NCI-H524 (cell line): Measurements from ENCODE around the gene MYL5.
"Not testable (repeated sequence)": the region's sequence is repeated elsewhere in the genome, so short reads cannot be mapped to it uniquely, and the experiment has no call there.

Experiments
- DNase-seq, 2 experiments: peaks; one replicate each; lab custom pipeline; 2025; lab: John Stamatoyannopoulos, UW

Gene MYL5

DNA sequence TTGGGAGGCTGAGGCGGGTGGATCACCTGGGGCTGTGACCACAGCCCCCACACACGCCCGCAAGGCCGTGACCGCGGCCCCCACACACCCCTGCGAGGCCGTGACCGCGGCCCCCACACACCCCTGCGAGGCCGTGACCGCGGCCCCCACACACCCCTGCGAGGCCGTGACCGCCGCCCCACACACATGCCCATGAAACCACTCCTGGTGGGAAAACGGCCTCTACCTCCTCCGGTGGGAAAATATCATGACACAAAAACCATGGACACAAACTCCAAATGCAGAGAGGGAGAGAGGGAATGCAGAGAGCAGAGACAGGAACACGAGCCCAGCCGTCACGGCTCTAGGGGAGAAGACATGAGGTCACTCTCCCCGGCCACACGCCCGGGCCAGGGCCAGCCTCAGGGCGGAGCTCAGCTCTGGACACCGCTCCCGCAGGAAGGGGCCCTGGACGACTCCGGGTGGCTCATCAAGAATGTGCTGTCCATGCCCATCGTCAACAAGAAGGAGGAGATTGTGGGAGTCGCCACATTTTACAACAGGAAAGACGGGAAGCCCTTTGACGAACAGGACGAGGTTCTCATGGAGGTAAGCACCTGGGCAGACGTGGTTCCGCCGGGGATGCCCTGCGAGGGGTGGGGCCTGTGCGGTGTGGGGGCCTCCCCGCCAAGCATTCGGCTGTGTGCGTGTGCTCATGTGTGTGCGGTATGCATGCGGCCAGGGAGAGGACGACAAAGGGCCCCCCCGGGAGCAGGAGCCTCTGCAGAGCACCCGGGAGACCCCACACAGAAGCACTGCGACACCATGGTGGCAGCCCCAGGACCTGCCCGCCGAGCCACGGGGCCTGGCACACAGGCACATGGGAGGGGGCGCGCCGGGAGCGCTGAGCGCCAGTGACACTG lies 17.7 kb upstream of the MYL5 start:
- DNase-seq = no peak

DNA sequence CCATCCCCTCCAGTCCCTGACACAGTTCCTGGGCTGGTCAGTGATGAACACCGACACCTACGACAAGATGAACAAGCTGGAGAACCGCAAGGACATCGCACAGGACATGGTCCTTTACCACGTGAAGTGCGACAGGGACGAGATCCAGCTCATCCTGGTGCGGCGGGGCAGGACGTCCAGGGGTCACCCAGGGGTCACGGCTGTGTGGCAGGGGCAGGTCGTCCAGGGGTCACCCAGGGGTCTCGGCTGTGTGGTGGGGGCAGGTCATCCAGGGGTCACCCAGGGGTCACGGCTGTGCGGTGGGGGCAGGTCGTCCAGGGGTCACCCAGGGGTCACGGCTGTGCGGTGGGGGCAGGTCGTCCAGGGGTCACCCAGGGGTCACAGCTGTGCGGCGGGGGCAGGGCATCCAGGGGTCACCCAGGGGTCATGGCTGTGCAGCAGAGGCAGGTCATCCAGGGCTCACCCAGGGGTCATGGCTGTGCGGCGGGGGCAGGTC lies 17.0 kb upstream of the MYL5 start:
- no peak for DNase-seq

DNA sequence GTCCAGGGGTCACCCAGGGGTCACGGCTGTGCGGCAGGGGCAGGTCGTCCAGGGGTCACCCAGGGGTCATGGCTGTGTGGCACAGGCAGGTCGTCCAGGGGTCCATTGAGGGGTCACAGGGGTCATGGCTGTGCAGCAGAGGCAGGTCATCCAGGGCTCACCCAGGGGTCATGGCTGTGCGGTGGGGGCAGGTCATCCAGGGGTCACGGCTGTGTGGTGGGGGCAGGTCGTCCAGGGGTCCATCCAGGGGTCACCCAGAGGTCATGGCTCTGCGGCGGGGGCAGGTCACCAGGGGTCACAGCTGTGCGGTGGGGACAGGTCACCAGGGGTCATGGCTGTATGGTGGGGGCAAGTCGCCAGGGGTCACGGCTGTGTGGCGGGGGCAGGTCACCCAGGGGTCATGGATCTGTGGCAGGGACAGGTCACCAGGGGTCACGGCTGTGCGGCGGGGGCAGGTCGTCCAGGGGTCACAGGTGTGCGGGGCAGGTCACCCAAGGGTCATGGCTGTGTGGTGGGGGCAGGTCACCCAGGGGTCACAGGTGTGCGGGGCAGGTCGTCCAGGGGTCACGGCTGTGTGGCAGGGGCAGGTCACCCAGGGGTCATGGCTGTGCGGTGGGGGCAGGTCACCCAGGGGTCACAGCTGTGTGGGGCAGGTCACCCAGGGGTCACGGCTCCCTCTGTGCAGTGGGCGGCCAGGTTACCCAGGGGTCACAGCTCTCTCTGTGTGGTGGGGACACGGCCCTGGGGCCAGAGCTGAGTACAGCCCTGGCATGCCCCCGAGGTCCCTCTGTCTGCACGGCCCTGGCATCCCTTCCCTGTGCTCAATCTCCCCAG lies 16.3 kb upstream of the MYL5 start:
- DNase-seq = no peak

DNA sequence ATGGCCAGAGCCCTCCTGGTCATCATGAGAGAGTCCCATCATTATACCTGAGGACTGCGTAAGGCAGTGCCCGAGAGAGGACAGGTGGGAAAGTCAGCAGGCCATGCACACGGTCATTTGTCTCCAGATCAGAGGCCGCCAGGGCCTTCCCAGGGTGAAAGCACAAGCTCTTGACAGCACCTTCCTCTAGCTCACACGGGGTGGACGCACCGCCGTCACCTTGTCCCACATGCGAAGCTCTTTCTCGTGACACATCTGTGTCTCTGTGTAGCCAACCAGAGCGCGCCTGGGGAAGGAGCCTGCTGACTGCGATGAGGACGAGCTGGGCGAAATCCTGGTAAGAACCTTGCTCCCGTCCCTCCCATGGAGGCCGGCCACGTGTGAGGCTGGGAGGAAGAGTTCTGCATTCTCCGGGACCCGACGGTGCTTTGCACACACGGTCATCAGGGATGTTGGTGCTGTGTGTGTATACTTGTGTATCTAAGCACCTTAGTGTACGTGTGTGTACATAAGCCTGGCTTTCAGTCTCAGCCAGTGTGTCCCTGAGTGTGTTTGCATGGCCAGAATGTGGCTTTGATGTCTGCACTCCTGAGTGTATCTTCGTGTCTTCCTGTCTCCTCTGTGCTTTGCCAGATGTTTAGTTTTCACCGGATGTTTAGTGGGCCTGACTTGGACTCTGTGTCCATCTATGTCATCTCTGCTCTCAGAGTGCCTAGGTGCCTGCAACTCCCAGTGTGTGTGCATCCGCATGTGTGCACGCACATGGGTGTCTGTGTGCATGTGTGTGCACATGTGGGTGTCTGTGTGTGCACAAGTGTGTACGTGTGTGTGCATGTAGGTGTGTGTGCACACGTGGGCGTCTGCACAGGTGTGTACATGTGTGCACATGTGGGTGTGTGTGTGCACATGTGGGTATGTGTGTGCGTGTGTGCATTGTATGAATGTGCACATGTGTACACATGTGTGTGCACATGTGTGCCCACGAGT lies 15.4 kb upstream of the MYL5 start:
- DNase-seq = no peak

DNA sequence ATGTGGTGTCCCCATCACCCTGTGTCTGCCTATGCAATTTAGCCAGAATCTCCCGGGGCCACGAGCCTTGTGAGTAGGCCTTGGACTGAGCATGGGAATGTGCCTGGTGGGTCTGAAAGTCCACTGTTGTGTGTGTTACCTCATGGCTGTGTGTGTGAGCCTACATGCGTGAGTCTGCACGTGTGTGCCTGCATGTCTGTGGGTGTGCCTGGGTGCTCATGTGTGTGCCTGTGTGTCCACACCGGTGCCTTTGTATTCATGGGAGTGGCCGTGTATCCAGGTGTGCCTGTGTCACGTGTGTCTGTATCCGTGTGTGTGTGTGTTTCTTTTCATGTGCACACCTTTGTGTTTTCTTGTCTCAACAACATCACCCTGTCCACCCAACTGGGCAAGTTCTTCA lies 14.5 kb upstream of the MYL5 start:
- DNase-seq = no peak

DNA sequence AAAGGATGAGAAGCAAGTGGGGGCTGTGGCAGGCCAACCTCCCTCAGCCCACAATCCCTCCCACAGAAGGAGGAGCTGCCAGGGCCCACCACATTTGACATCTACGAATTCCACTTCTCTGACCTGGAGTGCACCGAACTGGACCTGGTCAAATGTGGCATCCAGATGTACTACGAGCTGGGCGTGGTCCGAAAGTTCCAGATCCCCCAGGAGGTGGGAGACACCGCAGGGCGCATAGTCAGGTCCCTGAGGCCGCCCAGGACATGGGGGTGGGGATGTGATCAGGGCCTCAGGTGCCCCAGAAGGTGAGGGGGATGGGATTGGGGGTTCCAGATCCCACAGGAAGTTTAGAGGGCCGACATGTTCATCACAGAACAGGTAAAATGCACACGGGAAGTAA lies 13.9 kb upstream of the MYL5 start:
- no peak for DNase-seq

DNA sequence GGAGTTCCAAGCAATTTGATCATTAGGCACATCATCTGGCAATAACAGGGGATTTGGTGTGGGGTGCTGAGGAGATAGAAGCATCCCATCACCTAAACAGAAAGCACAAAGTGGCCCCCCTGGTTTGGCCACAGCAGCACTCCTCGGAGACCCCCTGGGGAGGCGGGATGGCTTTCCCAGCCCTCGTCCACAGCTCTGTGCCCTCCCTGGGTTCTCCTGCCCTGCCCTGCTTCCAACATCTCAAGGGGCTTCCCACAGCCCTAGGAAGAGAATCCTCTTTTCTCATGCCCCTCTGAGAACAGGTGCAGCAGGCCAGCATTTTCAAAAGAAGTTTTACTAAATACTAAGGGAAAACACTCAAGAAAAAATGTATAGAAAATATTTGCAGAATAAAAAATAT lies 13.1 kb upstream of the MYL5 start:
- DNase-seq = no peak

DNA sequence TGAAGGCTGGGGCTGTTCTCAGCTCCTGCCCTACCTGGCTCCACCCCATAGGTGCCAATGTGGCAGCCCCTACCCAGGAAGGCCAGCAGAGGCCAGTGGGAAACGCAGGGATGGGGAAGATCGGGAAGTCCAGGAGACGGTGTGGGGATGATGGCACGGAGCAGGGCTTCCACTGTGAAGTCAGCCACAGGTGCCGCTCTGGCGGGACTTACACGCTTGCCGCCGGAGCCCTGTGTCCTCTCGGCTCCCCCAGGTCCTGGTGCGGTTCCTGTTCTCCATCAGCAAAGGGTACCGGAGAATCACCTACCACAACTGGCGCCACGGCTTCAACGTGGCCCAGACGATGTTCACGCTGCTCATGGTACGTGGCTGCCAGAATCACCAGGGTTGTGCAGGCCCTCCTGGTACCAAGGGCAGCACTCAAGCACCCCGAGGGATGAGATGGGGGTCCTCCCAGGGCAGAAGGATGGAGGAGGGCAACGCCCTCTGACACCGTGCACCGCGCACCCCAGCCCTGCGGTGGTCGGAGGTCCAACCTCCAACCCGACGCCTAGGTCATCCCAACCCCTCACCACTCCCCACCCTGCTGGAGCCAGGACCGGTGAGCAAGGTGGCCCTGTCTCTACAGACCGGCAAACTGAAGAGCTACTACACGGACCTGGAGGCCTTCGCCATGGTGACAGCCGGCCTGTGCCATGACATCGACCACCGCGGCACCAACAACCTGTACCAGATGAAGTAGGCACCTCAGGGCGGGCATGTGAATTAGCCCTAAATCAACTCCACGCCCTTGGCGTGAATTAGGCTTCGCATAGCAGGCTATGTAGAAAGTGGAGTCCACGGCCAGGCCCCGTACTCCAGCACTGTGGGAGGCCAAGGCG lies 12.2 kb upstream of the MYL5 start:
- no peak for DNase-seq

DNA sequence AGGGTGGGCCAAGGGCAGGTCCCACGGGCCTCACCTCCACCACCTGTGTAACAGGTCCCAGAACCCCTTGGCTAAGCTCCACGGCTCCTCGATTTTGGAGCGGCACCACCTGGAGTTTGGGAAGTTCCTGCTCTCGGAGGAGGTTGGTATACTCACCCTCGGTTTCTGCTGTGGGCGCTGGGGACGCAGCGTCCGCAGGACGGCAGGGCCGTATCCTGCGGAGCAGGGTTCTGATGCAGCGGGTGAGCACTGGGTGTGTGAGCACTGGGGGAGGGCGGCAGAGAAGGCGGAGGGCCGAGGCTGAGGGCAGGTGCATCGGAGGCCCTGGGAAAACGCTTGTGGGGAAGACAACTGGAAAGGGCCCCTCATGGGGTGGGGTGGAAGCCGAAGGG lies 11.3 kb upstream of the MYL5 start:
- no peak for DNase-seq

DNA sequence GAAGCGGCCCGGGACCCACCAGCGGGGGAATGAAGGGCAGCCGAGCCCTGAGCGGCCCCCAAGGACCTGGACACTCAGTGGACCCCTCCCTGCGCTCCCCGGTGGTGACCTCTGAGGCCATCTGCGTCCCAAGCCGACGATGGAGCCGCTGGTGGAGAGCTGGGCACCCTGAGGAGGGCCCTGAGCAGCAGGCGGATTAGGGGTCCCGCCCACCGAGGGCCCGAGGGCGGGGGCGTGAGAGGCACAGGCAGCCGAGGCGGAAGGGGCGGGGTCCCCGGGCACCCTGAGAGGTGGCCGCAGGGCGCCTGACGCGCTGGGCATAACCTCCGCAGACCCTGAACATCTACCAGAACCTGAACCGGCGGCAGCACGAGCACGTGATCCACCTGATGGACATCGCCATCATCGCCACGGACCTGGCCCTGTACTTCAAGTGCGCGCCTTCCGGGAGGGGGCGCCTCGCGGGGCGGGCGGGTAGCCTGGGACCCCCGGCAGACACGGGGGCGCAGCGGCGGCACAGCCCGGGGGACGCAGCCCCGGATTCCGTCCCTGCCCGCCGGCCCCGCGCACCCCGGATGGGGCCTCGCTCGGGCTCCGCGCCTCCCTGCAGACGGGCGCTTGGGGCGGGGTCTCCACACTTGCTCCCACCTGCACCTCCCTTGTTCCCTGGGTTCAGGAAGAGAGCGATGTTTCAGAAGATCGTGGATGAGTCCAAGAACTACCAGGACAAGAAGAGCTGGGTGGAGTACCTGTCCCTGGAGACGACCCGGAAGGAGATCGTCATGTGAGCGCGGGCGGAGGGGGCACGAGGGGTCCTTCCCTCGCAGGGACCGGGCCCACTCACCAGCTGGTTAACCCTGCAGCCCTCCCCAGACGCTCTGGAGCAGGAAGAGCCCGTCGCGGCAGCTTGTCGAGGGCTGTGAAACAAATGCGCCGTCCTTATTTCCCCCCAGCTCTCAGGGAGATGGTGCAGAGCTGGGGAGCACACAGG lies 10.6 kb upstream of the MYL5 start:
- peak; percentile 53 to 78 for DNase-seq

DNA sequence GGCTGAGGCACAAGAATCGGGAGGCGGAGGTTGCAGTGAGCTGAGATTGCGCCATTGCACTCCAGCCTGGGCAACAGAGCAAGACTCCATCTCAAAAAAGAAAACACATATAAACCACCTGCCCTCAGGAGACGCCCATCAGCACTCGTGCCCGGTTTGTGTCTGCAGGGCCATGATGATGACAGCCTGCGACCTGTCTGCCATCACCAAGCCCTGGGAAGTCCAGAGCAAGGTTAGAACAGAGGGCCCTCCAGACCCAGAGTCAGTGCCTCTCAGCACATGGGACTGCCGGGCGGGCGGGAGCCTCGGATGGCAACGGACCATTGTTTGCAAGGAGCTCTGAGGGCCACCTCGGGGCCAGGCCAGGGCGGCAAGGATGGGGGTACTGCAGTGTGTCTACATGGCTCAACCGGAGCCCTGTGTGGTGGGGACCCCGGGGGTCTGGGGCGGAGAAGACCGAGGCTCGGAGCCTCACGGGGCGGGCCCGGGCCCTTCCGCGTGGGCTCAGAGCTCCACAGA lies 9.6 kb upstream of the MYL5 start:
- DNase-seq = no peak

DNA sequence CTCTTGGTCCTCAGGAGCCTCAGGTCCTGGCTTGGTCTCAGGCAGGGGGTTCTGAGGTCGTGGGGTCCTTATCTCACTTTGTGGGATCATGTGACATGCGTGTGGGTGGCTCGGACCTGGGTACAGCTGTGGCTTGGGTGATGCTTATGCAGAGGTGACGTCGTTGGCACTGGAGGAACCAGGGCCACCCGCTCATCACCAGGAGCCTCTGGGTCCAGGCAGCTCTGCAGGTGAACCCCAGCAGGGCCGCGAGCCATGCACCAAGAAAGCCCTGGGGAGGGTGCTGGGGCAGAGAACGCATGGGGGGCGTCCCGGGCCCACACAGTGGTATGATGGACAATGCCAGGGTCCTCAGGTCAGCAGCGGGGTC lies 9.0 kb upstream of the MYL5 start:
- no peak for DNase-seq

DNA sequence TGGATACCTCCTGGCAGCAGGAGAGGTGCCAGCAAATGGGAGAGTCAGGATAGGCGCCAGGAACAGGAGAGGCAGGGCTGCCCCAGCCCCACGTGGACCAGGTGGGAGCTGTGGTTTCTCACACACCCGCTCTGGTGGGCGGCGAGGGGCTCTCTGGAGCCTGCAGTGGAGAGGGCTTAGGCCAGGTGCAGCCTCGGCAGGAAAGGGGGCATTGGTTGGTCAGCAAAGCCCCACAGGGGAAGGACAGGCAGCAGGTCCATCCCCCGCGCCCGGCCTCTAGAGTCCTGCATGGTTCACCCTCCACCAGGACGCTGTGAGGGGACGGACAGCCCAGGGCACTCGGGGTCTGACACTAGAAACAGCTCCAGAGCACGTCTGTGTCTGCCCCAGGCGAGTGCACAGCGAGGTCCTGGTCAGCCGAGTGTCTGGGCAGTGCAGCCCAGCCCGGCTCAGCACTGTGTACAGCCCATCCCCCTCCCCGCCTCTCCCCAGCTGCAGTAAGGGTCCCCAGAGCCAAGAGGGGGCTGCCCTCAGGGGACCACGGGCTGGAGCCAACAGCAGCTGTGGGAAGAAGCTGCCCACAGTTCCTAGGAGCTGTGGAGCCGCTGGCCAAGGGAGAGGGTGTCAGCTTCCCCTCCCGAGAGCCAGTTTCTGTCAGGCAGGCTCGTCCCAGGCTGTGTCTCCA lies 8.4 kb upstream of the MYL5 start:
- no peak for DNase-seq

DNA sequence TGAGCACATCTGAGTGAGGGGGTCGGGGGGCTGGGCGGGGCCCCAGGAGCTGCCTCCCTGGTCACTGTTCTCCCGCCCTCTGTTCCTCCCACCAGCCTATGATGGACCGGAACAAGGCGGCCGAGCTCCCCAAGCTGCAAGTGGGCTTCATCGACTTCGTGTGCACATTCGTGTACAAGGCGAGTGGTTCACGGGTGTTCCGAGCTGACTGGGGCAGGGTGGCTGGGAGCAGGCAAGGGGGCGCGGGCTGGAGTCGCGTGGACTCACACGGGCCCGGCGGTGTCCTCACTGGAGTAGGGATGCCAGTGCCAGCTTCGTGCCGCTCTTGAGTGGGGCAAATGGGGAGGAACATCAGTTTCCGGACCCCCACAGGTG lies 7.9 kb upstream of the MYL5 start:
- no peak for DNase-seq

DNA sequence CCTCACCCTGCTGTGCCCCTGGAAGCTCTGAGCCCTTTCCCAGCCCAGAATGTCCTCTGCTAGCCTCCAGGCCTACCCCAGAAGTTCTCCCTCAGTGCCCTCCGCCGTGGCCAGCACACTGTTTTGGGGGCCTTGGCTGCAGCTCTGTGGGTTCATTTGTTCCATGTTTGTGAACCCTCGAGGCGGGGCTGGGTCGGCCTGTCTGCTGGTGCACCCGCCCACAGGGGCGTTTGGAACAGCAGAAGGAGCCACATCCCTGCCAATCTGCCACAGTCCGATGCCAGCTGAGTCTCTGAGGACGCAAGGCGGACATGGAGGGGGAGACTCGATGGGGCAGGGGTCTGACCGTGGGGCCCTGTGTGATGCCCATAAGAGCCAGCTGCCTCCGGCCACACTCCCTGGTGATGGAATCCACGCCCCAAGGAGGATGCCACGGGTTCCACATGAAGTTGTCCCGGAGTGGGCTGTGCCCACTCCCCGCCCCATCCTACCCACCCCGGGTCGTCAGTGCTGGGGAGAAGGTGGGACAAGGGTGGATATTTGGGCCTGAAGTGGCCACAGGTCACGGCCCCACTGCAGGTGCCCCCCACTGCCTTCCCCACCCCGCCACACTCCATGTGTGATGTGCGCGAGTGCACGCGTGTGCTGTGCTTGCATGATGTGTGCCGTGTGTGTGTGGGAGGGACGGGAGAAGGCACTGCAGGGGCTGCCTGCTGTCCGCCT lies 7.4 kb upstream of the MYL5 start:
- no peak for DNase-seq

DNA sequence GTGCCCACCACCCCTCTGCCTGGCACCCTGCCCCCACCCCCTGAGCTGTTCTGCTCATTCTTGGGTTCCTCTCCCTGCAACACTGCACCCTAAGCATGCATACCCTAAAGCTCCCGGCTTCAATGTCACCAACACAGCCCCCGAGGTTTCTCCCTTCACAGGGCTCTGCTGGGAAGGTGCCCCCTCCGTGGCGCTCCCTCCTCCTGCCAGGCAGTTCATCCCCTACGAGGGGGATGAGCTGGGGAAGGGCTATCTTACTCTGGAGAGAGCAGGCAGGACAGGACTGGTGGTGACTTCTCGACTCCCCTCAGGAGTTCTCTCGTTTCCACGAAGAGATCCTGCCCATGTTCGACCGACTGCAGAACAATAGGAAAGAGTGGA lies 6.8 kb upstream of the MYL5 start:
- DNase-seq = no peak

DNA sequence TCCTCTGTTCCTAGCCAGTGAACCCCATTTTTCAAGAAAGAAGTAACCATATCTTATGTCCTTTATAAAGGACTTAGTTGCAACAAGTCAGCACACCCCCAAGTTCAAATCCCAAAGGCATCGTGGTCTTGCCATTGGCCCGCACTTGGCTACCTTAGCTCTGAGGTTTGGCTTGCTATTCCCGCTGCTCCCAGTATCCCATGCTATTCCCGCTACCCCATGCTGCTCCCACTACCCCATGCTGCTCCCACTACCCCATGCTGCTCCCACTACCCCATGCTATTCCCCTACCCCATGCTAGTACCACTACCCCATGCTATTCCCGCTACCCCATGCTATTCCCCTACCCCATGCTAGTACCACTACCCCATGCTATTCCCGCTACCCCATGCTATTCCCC lies 6.1 kb upstream of the MYL5 start:
- DNase-seq = not testable (repeated sequence)
